Measurements from ENCODE around the gene MAP2K2.

DNA sequence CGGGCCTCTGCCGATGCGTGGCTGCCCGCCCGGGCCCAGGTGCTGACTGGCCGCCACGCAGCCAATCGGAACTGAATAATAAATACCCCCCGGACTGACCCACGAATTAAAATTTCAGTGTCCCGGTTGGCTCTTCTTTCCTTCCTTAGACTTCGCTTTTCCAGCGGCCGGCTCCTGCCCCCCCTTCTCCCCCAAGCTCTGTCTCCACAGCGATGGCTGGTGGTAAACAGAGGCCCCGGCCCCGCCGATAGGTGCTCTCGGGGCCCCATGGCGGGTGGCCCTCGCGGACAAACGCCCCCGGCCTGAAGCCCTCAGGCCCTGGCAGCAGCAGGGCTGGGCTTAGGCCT, 59.8 kb downstream of the MAP2K2 start:
- TF ChIP-seq, protein P1, sequence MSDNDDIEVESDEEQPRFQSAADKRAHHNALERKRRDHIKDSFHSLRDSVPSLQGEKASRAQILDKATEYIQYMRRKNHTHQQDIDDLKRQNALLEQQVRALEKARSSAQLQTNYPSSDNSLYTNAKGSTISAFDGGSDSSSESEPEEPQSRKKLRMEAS (IDR thresholded peaks at IDR 0.05): no peak
- TF ChIP-seq RAD21 (IDR thresholded peaks at IDR 0.05; ENCODE audit: low read depth): no peak
- no peak for TF ChIP-seq TAF1 (IDR thresholded peaks at IDR 0.05; ENCODE audit: low read depth)
- TF ChIP-seq ZBTB7A (IDR thresholded peaks at IDR 0.05; ENCODE audit: low read depth): no peak
- TF ChIP-seq EP300 (IDR thresholded peaks at IDR 0.05; ENCODE audit: borderline replicate concordance): no peak
- no peak for TF ChIP-seq REST (IDR thresholded peaks at IDR 0.05; ENCODE audit: low read depth)
- TF ChIP-seq USF1 (IDR thresholded peaks at IDR 0.05): no peak
- TF ChIP-seq YY1 (IDR thresholded peaks at IDR 0.05; ENCODE audit: low read depth): no peak
- no peak for TF ChIP-seq TCF12 (IDR thresholded peaks at IDR 0.05; ENCODE audit: low read depth)
- no peak for TF ChIP-seq NFIC (IDR thresholded peaks at IDR 0.05)
- TF ChIP-seq TEAD4 (IDR thresholded peaks at IDR 0.05): no peak
- no peak for TF ChIP-seq FOXM1 (IDR thresholded peaks at IDR 0.05; ENCODE audit: borderline replicate concordance, low read depth)
- no peak for TF ChIP-seq CREB1 (IDR thresholded peaks at IDR 0.05; ENCODE audit: low read depth)

All from Ishikawa (cell line).